ENCODE measurements around the gene CBX1. TPM values are rescaled to one million over a fixed set of nuclear protein-coding genes. Genes with fewer than 3 reads are reported as not detected.

The CBX1 gene
- total RNA-seq, 2 experiments from 2014 or later, result 52.3 to 53.0 TPM

DNA sequence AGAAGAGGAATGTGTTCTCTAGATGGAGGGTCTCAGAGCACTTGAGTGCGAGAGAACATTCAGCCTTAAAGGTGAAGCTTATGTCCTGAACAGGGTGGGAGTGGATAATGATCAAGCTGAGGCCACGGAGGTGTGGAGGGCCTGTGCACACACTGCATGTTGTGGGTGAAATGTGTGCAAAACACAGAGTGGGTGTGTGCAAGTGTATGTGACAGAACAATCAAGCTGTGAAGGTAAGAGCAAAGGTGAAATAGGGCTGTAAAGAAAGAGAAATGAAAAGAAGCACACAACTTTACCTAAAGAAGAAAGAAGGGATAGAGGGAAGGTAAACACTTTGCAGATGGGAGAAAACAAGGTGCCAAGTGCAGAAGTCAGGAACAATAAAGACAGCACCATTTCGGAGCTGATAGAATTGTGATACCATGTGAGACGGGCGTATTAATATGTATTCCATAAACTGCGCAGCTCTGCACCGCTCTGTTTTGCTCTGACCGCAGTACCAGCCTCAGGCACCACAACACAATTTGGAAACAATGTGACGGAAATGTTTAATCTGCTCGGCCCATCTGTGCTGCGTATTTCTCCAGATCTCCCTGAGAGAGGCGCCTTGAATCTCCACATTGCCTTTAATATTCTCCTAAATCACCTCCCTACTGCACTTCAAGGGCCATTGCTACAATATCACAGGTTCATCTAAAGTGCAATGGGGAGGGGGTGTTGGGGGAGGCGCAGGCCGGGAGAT is 46.9 kb upstream of the CBX1 start:
- Mint-ChIP-seq H3K4me1 (ENCODE audit: low read depth) (peaks cover 11% of the 10 kb centered on the region), H3K36me3 (ENCODE audit: low read depth) (peaks cover 11% of the 10 kb centered on the region), H3K9me3 (no peaks in the 10 kb centered on the region), H3K27me3 (no peaks in the 10 kb centered on the region), H3K4me3 (no peak overlapping the region), H3K27ac (no peak overlapping the region)
- no peak for DNase-seq
- intact Hi-C loops (cut with micrococcal nuclease), result no loop called here
- CTCF ChIA-PET, result no interaction called here
- TF ChIP-seq, protein P1, sequence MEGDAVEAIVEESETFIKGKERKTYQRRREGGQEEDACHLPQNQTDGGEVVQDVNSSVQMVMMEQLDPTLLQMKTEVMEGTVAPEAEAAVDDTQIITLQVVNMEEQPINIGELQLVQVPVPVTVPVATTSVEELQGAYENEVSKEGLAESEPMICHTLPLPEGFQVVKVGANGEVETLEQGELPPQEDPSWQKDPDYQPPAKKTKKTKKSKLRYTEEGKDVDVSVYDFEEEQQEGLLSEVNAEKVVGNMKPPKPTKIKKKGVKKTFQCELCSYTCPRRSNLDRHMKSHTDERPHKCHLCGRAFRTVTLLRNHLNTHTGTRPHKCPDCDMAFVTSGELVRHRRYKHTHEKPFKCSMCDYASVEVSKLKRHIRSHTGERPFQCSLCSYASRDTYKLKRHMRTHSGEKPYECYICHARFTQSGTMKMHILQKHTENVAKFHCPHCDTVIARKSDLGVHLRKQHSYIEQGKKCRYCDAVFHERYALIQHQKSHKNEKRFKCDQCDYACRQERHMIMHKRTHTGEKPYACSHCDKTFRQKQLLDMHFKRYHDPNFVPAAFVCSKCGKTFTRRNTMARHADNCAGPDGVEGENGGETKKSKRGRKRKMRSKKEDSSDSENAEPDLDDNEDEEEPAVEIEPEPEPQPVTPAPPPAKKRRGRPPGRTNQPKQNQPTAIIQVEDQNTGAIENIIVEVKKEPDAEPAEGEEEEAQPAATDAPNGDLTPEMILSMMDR (IDR thresholded peaks at IDR 0.05), result no peak
- POLR2A ChIA-PET, result interaction anchor here (0.7 to 1.4 kb wide), 2 partner anchors 12 to 58 kb away, joined by 3 read pairs; no protein-coding TSS in a partner anchor
- ATAC-seq, result no peak

GRCh38 chr17:48144976-48145798 is 43.9 kb upstream of the CBX1 start:
- TF ChIP-seq, protein P1 (IDR thresholded peaks at IDR 0.05), result no peak
- intact Hi-C loops (cut with micrococcal nuclease), result no loop called here
- ATAC-seq (no peak), DNase-seq (no peak)
- no peak overlapping the region for H3K4me3 Mint-ChIP-seq
- ChIA-PET CTCF (interaction anchor here (1.5 kb wide), 1 partner anchor 11 kb away, joined by 4 read pairs; no protein-coding TSS in a partner anchor), POLR2A (no interaction called here)
- H3K4me1 Mint-ChIP-seq (ENCODE audit: low read depth), result peaks cover 18% of the 10 kb centered on the region
- peaks cover 16% of the 10 kb centered on the region for H3K36me3 Mint-ChIP-seq (ENCODE audit: low read depth)
- no peak overlapping the region for H3K27ac Mint-ChIP-seq
- no peaks in the 10 kb centered on the region for H3K27me3 Mint-ChIP-seq
- no peaks in the 10 kb centered on the region for H3K9me3 Mint-ChIP-seq

- ATAC-seq, result no peak
- H3K36me3 Mint-ChIP-seq (ENCODE audit: low read depth), result peaks cover 20% of the 10 kb centered on the region
- TF ChIP-seq, protein P1 (IDR thresholded peaks at IDR 0.05), result no peak
- peaks cover 25% of the 10 kb centered on the region for H3K4me1 Mint-ChIP-seq (ENCODE audit: low read depth)
- POLR2A ChIA-PET, result no interaction called here
- no peak overlapping the region for H3K4me3 Mint-ChIP-seq
- H3K9me3 Mint-ChIP-seq, result no peaks in the 10 kb centered on the region
- no peak for DNase-seq
- no peak overlapping the region for H3K27ac Mint-ChIP-seq
- H3K27me3 Mint-ChIP-seq, result no peaks in the 10 kb centered on the region
- CTCF ChIA-PET, result interaction anchor here (1.1 to 1.5 kb wide), 2 partner anchors 12 to 15 kb away, joined by 3 to 4 read pairs; no protein-coding TSS in a partner anchor
- intact Hi-C loops (cut with micrococcal nuclease), result no loop called here
These were observed 43.0 kb upstream of the CBX1 start for GRCh38 chr17:48144231-48144630.

- intact Hi-C loops (cut with micrococcal nuclease), result no loop called here
- DNase-seq (no peak), ATAC-seq (peak; percentile 35)
- Mint-ChIP-seq H3K4me3 (no peak overlapping the region), H3K36me3 (ENCODE audit: low read depth) (peaks cover 20% of the 10 kb centered on the region), H3K27ac (peak overlapping the region; percentile 5), H3K4me1 (ENCODE audit: low read depth) (peaks cover 25% of the 10 kb centered on the region), H3K9me3 (no peaks in the 10 kb centered on the region), H3K27me3 (no peaks in the 10 kb centered on the region)
- POLR2A ChIA-PET, result no interaction called here
- TF ChIP-seq, protein P1 (IDR thresholded peaks at IDR 0.05), result no peak
- CTCF ChIA-PET, result interaction anchor here (0.6 to 1.2 kb wide), 3 partner anchors 10 to 64 kb away, joined by 3 to 4 read pairs (median 3); no protein-coding TSS in a partner anchor
These were observed 42.4 kb upstream of the CBX1 start for GRCh38 chr17:48143629-48144028.

Data from activated CD8-positive, alpha-beta T cell treated with anti-CD3 and anti-CD28 coated beads for 36 hours (primary cell).